Brain microvascular endothelial cell (primary cell): ENCODE measurements around the gene SMTNL1.
A peak's percentile ranks its signal among the peaks of the same experiment; 100 is the strongest.

Experiments
- DNase-seq: peaks from one replicate; pipeline ENCODE4 v3.0.0-alpha.2; 2020
- H3K27ac ChIP-seq: fragments of 250-450 bp; sonication (Bioruptor Pico); 2 replicates; pipeline ENCODE4 v1.5.1; 2020; ENCODE audit warnings: mild to moderate bottlenecking, moderate library complexity
- H3K27me3 ChIP-seq: fragments of 250-450 bp; sonication (Bioruptor Pico); replicated peaks from 2 replicates; pipeline ENCODE4 v1.5.1; 2020; ENCODE audit warnings: mild to moderate bottlenecking
- H3K36me3 ChIP-seq: fragments of 250-450 bp; sonication (Bioruptor Pico); replicated peaks from 2 replicates; pipeline ENCODE4 v1.5.1; 2020; ENCODE audit warnings: mild to moderate bottlenecking
- H3K4me3 ChIP-seq: 2 replicates; pipeline ENCODE4 v1.5.1; 2011; ENCODE audit warnings: low read depth, mild to moderate bottlenecking, control low read depth, low read length, moderate library complexity
- CTCF ChIP-seq: IDR thresholded peaks from 2 replicates; pipeline ENCODE4 v1.5.1; 2011; ENCODE audit warnings: low read depth, mild to moderate bottlenecking, moderate library complexity, low read length, control low read depth, inconsistent platforms; ENCODE audit errors: missing control alignments
- in situ Hi-C: cut with HindIII; loops from 2 replicates; pipeline ENCODE4 v1.10.0; 2017; ENCODE audit warnings: low sequenced_read_pairs, low pct_ligation_motif_present

SMTNL1 gene

GRCh38 chr11:57493507-57494503 lies 43.6 kb upstream of the SMTNL1 start:
- H3K4me3 ChIP-seq = no peak overlapping the region
- DNase-seq = no peak
- no peaks in the 10 kb centered on the region for H3K36me3 ChIP-seq
- no peaks in the 10 kb centered on the region for H3K27me3 ChIP-seq
- no peak overlapping the region for H3K27ac ChIP-seq
- in situ Hi-C loops = no loop called here
- TF ChIP-seq CTCF = peak; percentile 98

- in situ Hi-C loops = no loop called here
- Histone ChIP-seq H3K27me3 (no peaks in the 10 kb centered on the region), H3K36me3 (no peaks in the 10 kb centered on the region), H3K4me3 (no peak overlapping the region), H3K27ac (no peak overlapping the region)
- no peak for TF ChIP-seq CTCF
- DNase-seq = no peak
Measured at GRCh38 chr11:57496109-57496820, 41.1 kb upstream of the SMTNL1 start.

GRCh38 chr11:57497303-57498247 lies 39.8 kb upstream of the SMTNL1 start:
- no peak for TF ChIP-seq CTCF
- in situ Hi-C loops = no loop called here
- no peak for DNase-seq
- Histone ChIP-seq H3K36me3 (no peaks in the 10 kb centered on the region), H3K27ac (no peak overlapping the region), H3K4me3 (no peak overlapping the region), H3K27me3 (no peaks in the 10 kb centered on the region)

GRCh38 chr11:57498540-57498939 lies 38.9 kb upstream of the SMTNL1 start:
- in situ Hi-C loops = no loop called here

More at GRCh38 chr11:57498540-57498939, 38.9 kb upstream of the SMTNL1 start:
- Histone ChIP-seq H3K36me3 (no peaks in the 10 kb centered on the region), H3K4me3 (no peak overlapping the region), H3K27ac (no peak overlapping the region), H3K27me3 (no peaks in the 10 kb centered on the region)
- no peak for TF ChIP-seq CTCF
- DNase-seq = no peak
